ENCODE measurements around the gene FAM219B.
A peak's percentile ranks its signal among the peaks of the same experiment; 100 is the strongest.
"Not testable (repeated sequence)": the region's sequence is repeated elsewhere in the genome, so short reads cannot be mapped to it uniquely, and the experiment has no call there.

FAM219B gene

GRCh38 chr15:74937590-74938371 lies 31.1 kb upstream of the FAM219B start, which contains the start of gene COX5A:
TSS of gene COX5A (minus strand) at chr15:74938073. CDS start at chr15:74938014, 59 bp downstream.
- peak within 1 kb of the TSS; percentile 84 to 93 for H3K4me3 ChIP-seq (replicated peaks in 1 of 2; ENCODE audit: low read depth in 2 of 2, low read length in 2 of 2)
- peak; percentile 96 to 98 for DNase-seq (ENCODE audit: low read depth in 2 of 2)
- no peak for TF ChIP-seq CTCF (IDR thresholded peaks at IDR 0.05; ENCODE audit: low read depth, low read length)

- DNase-seq (ENCODE audit: low read depth in 2 of 2), result no peak
- no peak for TF ChIP-seq CTCF (IDR thresholded peaks at IDR 0.05; ENCODE audit: low read depth, low read length)
- peak overlapping the region; percentile 84 to 93 for H3K4me3 ChIP-seq (replicated peaks in 1 of 2; ENCODE audit: low read depth in 2 of 2, low read length in 2 of 2)
These were observed 30.6 kb upstream of the FAM219B start for GRCh38 chr15:74937272-74937589.

GRCh38 chr15:74935193-74935592 lies 28.5 kb upstream of the FAM219B start:
- DNase-seq (ENCODE audit: low read depth in 2 of 2); H3K4me3 ChIP-seq (replicated peaks in 1 of 2; ENCODE audit: low read depth in 2 of 2, low read length in 2 of 2): not testable (repeated sequence)
- TF ChIP-seq CTCF (IDR thresholded peaks at IDR 0.05; ENCODE audit: low read depth, low read length), result peak; percentile 4

- no peak for TF ChIP-seq CTCF (IDR thresholded peaks at IDR 0.05; ENCODE audit: low read depth, low read length)
These were observed 26.9 kb upstream of the FAM219B start for GRCh38 chr15:74933573-74933972.

GRCh38 chr15:74928771-74929198 lies 22.1 kb upstream of the FAM219B start:
- no peak for TF ChIP-seq CTCF (IDR thresholded peaks at IDR 0.05; ENCODE audit: low read depth, low read length)
- DNase-seq (ENCODE audit: low read depth in 2 of 2), result no peak
- H3K4me3 ChIP-seq (replicated peaks in 1 of 2; ENCODE audit: low read depth in 2 of 2, low read length in 2 of 2), result no peak overlapping the region

More at GRCh38 chr15:74933573-74933972, 26.9 kb upstream of the FAM219B start:
- no peak overlapping the region for H3K4me3 ChIP-seq (replicated peaks in 1 of 2; ENCODE audit: low read depth in 2 of 2, low read length in 2 of 2)
- DNase-seq (ENCODE audit: low read depth in 2 of 2), result no peak

DNA sequence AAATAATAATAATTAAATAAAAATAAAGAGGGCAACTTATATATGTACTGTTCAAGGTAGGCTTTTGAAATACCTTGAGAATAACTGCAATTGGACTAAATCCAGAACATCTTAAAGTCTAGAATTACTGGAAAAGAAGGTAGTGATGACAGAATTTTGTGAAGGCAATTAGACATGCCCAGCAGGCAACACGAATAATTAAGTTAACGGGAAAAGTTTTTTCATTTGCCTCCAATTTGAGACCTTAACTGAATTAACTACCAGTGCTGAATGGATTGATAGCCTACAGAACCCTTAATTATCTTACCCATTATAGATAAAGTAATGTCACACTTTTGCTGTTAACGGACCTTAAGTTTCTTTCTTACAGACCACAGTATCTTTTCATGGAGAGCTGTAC lies 17.9 kb upstream of the FAM219B start:
- DNase-seq (ENCODE audit: low read depth in 2 of 2), result no peak

More for the DNA sequence above, 17.9 kb upstream of the FAM219B start:
- H3K4me3 ChIP-seq (replicated peaks in 1 of 2; ENCODE audit: low read depth in 2 of 2, low read length in 2 of 2), result no peak overlapping the region
- TF ChIP-seq CTCF (IDR thresholded peaks at IDR 0.05; ENCODE audit: low read depth, low read length), result no peak
